GM10266 (cell line): ENCODE measurements around the gene RABEPK.
A peak's percentile ranks its signal among the peaks of the same experiment; 100 is the strongest.
"Not testable (repeated sequence)": the region's sequence is repeated elsewhere in the genome, so short reads cannot be mapped to it uniquely, and the experiment has no call there.

Experiments
- DNase-seq: peaks from one replicate; pipeline ENCODE4 v3.0.0; 2012; ENCODE audit errors: extremely low spot score
- TF ChIP-seq, protein P1 (sequence below): IDR thresholded peaks from 2 replicates; pipeline ENCODE4 v1.5.1; 2012; ENCODE audit warnings: mild to moderate bottlenecking, low read depth; ENCODE audit not compliant: control insufficient read depth, insufficient read depth; ENCODE audit errors: missing control alignments

RABEPK gene

DNA sequence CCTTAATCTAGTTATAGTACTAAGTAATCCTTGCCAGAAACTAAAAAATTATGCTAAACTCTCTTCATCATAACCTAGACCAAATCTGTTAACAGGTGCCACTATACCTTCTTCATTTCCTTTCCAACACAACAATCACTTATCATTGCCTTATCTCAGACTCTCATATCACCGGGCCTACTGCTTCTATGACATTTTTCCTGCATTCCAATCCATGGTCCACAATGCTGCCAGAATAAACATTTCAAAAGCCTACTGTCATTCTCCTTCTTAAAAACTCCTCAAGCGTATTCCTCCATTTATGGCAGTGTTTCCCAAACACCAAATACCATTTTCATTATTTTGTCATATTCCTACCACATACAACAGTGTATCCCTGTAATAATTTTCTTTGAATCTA lies 17.3 kb upstream of the RABEPK start:
- DNase-seq, result no peak
- TF ChIP-seq, protein P1, sequence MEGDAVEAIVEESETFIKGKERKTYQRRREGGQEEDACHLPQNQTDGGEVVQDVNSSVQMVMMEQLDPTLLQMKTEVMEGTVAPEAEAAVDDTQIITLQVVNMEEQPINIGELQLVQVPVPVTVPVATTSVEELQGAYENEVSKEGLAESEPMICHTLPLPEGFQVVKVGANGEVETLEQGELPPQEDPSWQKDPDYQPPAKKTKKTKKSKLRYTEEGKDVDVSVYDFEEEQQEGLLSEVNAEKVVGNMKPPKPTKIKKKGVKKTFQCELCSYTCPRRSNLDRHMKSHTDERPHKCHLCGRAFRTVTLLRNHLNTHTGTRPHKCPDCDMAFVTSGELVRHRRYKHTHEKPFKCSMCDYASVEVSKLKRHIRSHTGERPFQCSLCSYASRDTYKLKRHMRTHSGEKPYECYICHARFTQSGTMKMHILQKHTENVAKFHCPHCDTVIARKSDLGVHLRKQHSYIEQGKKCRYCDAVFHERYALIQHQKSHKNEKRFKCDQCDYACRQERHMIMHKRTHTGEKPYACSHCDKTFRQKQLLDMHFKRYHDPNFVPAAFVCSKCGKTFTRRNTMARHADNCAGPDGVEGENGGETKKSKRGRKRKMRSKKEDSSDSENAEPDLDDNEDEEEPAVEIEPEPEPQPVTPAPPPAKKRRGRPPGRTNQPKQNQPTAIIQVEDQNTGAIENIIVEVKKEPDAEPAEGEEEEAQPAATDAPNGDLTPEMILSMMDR, result no peak

DNA sequence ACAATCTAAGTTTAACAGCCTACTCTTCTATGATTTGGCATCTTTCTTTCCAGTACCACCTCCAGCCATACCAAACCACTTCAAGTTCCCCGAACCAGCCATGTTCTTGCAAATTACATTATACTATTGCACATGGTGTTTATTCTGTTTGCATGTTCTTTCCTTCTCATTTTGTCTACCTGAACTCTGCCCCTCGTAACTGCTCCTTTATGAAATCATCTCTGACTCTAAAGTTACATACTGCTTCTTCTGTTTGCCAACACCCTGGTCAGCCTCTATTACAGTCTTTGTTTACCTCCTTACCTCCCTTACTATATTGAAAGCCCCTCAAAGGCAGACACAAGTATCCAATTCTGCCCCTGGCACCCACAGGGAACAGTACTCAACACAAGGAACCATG lies 16.8 kb upstream of the RABEPK start:
- TF ChIP-seq, protein P1, result no peak
- no peak for DNase-seq

DNA sequence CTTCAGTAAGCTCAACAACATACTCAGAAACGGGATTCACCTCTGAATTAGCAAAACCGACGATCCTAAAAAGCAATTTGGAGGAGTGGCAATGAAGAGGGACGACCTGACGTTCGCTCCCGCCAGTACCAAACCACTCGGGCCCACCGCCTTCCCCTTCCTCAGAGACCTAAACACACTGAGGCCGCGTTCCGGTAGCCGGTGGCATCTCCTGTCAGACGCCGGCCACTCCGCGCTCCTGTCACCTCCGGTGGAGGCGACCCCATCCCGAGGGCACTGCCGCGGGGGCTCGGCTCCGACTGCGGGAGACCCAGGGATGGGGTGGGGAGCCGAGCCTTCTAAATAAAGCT lies 11.4 kb upstream of the RABEPK start:
- TF ChIP-seq, protein P1, result no peak
- peak; percentile 22 for DNase-seq

DNA sequence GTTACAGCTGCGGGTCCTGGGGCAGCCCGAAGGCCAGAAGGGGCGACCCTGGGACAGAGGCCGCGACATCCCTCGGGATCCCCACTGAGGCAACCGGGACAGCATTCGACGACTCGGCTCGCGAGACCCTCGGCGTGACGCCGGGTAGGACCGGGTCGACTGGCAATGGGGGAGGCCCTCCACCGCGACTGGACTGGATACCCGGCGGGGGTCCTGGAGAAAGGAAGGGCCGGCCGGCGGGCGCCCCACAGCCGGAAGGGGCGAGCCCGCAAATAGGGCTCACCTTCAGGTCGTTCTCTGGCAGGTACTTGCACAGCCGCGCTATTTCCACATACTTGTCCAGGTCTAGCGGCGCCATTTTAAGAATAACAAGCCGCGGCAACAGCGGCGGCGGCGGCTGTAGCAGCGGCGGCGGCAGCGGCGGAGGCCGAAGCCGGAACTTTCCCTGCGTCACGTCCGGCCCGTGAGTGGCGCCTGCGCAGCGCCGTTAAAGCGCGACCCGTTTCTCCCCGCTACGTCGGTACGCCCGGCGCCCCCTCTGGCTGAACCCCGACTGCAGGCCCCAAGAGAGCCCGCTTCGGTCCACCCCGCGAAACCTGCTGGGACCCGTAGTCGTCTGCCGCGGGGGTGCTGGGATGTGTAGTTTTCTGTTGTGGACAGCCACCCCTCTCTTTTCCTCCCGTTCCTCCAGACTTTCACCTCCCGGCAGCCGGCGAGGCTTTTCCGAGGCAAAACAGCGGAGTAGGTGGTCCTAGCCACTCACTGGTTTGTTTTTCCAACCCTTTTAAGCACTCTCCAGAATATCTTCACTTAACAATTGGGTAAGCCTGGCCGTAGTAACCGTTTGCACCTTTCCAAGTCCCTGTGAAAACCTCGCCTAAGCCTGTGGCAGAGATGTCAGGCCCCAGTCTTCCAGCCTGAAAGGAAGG lies 10.7 kb upstream of the RABEPK start, which contains the start of gene PPP6C:
TSS of gene PPP6C (minus strand) at position 443 of the 929 bp plus-strand sequence. CDS start at position 358, 85 bp downstream.
- DNase-seq, result peak; percentile 95
- TF ChIP-seq, protein P1, result peak; percentile 78

DNA sequence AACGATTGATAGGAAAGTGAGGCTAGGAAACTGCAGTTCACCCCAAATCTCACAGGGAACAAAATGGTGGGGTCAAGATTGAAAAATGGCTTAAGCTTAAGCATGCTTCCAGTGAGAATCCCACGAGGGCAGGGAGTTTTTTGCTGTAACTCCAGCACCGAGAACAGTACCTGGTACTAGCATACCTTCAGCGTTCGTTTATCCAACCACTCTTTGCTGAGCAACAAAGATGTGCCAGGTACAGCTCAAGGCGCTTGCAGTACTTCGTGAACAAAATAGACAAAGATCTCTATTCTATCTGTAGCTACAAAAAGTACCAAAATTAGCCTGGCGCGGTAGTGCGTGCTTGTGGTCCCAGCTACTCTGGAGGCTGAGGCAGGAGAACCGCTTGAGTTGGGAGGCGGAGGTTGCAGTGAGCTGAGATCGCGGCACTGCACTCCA lies 10.0 kb upstream of the RABEPK start:
- TF ChIP-seq, protein P1, result no peak
- no peak for DNase-seq

DNA sequence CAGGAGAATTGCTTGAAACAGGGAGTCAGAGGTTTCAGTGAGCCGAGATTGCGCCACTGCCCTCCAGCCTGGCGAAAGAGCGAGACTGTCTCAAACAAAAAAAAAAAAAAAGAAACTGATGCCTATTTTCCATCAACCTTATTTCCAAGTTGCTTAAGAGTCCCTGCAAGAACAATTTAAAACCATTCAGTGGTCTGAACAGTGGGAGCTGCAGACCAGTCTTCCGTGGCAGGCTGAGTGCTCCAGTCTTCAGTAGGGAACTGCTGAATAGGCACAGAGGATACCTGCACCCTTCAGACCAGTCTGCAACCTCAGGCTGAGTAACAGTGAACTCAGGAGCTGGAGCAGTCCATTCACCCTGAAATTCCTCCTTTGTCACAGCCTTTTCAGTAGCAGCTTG lies 5.9 kb upstream of the RABEPK start:
- DNase-seq, result not testable (repeated sequence)

DNA sequence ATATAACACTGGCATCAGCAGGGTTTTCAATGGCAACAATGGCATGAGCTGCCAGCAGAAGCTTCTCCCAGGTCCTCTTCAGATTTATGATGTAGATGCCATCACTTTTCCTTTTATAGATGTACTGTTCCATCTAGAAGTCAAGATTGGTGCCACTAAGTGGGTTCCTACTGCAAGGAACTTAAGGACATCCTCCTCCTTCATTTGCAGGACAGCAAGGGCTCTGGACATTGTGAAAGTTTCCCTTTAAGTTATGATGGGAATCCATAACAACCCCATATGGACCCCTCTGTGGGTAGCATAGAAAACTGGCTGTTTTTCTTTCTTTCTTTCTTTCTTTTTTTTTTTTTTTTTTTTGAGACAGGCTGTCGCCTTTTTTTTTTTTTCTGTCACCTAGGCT lies 4.8 kb upstream of the RABEPK start:
- DNase-seq, result not testable (repeated sequence)

DNA sequence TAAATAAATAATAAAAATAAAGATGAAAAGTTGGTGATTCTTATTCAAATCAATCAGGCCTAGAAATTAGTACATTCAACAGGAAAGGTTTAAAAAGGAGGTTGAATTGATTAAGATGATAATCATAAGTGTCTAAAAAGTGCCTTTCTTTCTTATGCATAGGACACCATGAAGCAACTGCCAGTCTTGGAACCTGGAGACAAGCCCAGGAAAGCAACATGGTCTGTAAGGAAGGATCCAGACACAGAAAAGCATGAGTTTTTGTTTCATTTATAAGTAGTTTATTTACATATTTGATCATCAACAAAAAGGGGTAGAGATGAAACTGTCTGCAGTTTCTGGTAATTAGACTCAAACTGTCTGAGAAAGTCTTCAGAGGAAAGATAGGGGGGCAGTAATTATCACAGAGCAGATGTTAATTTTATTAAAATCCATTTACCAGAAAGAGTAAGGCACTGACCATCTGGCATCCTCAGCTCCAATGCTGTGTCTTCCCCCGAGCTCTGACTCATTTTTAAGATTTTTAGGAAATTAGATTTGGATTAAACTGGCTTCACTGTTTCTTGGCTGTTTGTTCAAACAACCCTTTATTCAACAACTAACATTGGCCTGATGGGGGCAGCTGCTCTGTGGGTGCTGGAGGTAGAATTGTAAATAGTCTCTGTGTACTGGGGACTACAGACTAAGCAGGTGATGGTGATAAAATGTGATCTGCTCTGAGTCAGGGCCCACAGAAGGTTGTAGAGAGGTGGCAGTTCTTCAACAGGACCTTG lies 2.7 kb downstream of the RABEPK start:
- no peak for DNase-seq
- TF ChIP-seq, protein P1, result no peak
